K562 (cell line): ENCODE measurements around the gene KRT71. TPM values are rescaled to one million over a fixed set of nuclear protein-coding genes. Genes with fewer than 3 reads are reported as not detected.
A peak's percentile ranks its signal among the peaks of the same experiment; 100 is the strongest.

Source experiments
- ELF2 ChIP-seq: fragments of 250-450 bp; sonication (Bioruptor Pico); IDR thresholded peaks from 2 replicates; pipeline ENCODE4 v1.5.0; 2021; ENCODE audit warnings: mild to moderate bottlenecking
- L3MBTL2 ChIP-seq: fragments of 450-650 bp; IDR thresholded peaks from 2 replicates; pipeline ENCODE4 v1.6.1; 2016; ENCODE audit warnings: mild to moderate bottlenecking, moderate library complexity
- MIER1 ChIP-seq: fragments of 450-650 bp; IDR thresholded peaks from 2 replicates; pipeline ENCODE4 v1.6.1; 2016; ENCODE audit warnings: antibody characterized with exemption, mild to moderate bottlenecking, low read depth
- MYC ChIP-seq, 2 experiments: fragments of 250-450 bp in 1 of 2; sonication (Bioruptor Pico) in 1 of 2; IDR thresholded peaks; 2 replicates each; pipeline versions ENCODE4 v1.5.1 to v1.6.1; 2012 to 2021; ENCODE audit warnings: low read depth in 2 of 2, borderline replicate concordance in 1 of 2, improper control_type of control experiment in 1 of 2, low read length in 1 of 2, mild to moderate bottlenecking in 1 of 2, moderate library complexity in 1 of 2
- NBN ChIP-seq: fragments of 450-650 bp; IDR thresholded peaks from 2 replicates; pipeline ENCODE4 v1.6.1; 2016; ENCODE audit warnings: low read depth, mild to moderate bottlenecking
- NCOR1 ChIP-seq: fragments of 450-650 bp; IDR thresholded peaks from 2 replicates; pipeline ENCODE4 v1.6.1; 2016; ENCODE audit warnings: mild to moderate bottlenecking, moderate library complexity
- NFRKB ChIP-seq: fragments of 450-650 bp; IDR thresholded peaks from 2 replicates; pipeline ENCODE4 v1.6.1; 2016; ENCODE audit warnings: low read depth
- RAD21 ChIP-seq, 2 experiments: fragments of 250-450 bp in 1 of 2; fragments of 450-650 bp in 1 of 2; sonication (Bioruptor Pico) in 1 of 2; formaldehyde crosslinking in 1 of 2; IDR thresholded peaks in 1 of 2; conservative IDR thresholded peaks in 1 of 2; 2 replicates each; pipeline versions ENCODE4 v1.4.0 to v1.8.0; 2020 to 2022; ENCODE audit warnings: mild to moderate bottlenecking in 2 of 2, moderate library complexity in 1 of 2
- ZNF3 ChIP-seq: fragments of 250-450 bp; sonication (Bioruptor Pico); IDR thresholded peaks from 2 replicates; pipeline ENCODE4 v1.5.0; 2021; ENCODE audit warnings: mild to moderate bottlenecking, moderate library complexity
- polyA plus RNA-seq, 8 experiments: library from polyadenylated mRNA; depleted of rRNA in 4 of 8; stranded (reverse) in 5 of 8; unstranded in 3 of 8; fragments of >200 nt; fragmentation: Nextera tagmentation in 2 of 8; fragmentation: Illumina TruSeq in 1 of 8; extraction: Ambion mirVana in 2 of 8; extraction: Trizol in 1 of 8; gene quantifications; 2 replicates each; pipeline versions ENCODE4 v1.2.1 to v1.2.3, GENCODE V29; 2011 to 2014; ENCODE audit warnings: inconsistent platforms in 1 of 8, missing spikeins in 1 of 8
- total RNA-seq, 7 experiments: library from RNA; depleted of rRNA in 6 of 7; stranded (reverse); fragments of >200 nt in 6 of 7; fragmentation: Illumina TruSeq in 2 of 7; extraction: Trizol in 2 of 7; gene quantifications; 2 replicates each; pipeline versions ENCODE4 v1.2.1 to v1.2.3, GENCODE V29; 2011 to 2021; ENCODE audit warnings: low replicate concordance in 1 of 7
- TF ChIP-seq, protein P1 (sequence below), 2 experiments: fragments of 150-350 bp in 1 of 2; IDR thresholded peaks; 2 replicates each; pipeline ENCODE4 v1.6.1; 2012 to 2016; ENCODE audit warnings: low read depth in 2 of 2, low read length in 2 of 2, mild to moderate bottlenecking in 1 of 2, moderate library complexity in 1 of 2
- TF ChIP-seq, protein P2 (sequence below), 2 experiments: IDR thresholded peaks in 1 of 2; conservative IDR thresholded peaks in 1 of 2; 2 replicates each; pipeline ENCODE4 v1.6.1; 2016; ENCODE audit warnings: low read depth in 2 of 2, mild to moderate bottlenecking in 1 of 2, missing compliant biosample characterization in 1 of 2, missing genetic modification characterization in 1 of 2, moderate library complexity in 1 of 2
- TF ChIP-seq, protein P3 (sequence below): conservative IDR thresholded peaks from 2 replicates; pipeline ENCODE4 v1.6.1; 2011; ENCODE audit warnings: low read depth, mild to moderate bottlenecking, low read length; ENCODE audit not compliant: control insufficient read depth
- TF ChIP-seq, protein P4 (sequence below): fragments of 450-650 bp; conservative IDR thresholded peaks from 2 replicates; pipeline ENCODE4 v1.6.1; 2016; ENCODE audit warnings: missing genetic modification characterization, low read depth, mild to moderate bottlenecking, missing compliant biosample characterization, moderate library complexity
- TF ChIP-seq, protein P5 (sequence below): fragments of 450-650 bp; IDR thresholded peaks from 2 replicates; pipeline ENCODE4 v1.6.1; 2018; ENCODE audit warnings: mild to moderate bottlenecking, low read depth; ENCODE audit not compliant: partially characterized antibody
- TF ChIP-seq, protein P6 (sequence below): sonication (generic); formaldehyde crosslinking; IDR thresholded peaks from 2 replicates; pipeline ENCODE4 v1.9.0; 2022; ENCODE audit warnings: mild to moderate bottlenecking, missing genetic modification reagents

KRT71 gene
- total and polyA plus RNA-seq, 9 of the 15 experiments (the other 6 are each of a cell fraction or from before 2014, with no cell fraction given): not detected

DNA sequence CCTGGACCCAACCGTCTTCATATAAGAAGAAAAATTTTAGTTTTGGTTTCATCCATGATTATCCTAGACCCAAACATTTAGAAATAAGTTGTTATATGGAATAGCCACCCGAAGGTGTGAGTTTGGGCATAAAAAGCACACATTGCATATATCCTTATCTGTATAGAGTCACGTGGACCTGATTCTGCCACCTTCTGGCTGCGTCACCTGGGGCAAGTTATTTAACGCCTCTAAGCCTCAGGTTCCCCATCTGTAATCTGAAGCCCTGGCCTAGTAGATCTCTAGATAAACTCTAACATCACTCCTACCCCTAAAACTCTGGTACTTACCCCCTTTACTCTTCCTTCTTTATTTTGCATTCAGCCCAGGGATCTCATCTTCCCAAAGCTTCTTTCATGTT is 18.5 kb downstream of the KRT71 start (continued):
- TF ChIP-seq, protein P1, sequence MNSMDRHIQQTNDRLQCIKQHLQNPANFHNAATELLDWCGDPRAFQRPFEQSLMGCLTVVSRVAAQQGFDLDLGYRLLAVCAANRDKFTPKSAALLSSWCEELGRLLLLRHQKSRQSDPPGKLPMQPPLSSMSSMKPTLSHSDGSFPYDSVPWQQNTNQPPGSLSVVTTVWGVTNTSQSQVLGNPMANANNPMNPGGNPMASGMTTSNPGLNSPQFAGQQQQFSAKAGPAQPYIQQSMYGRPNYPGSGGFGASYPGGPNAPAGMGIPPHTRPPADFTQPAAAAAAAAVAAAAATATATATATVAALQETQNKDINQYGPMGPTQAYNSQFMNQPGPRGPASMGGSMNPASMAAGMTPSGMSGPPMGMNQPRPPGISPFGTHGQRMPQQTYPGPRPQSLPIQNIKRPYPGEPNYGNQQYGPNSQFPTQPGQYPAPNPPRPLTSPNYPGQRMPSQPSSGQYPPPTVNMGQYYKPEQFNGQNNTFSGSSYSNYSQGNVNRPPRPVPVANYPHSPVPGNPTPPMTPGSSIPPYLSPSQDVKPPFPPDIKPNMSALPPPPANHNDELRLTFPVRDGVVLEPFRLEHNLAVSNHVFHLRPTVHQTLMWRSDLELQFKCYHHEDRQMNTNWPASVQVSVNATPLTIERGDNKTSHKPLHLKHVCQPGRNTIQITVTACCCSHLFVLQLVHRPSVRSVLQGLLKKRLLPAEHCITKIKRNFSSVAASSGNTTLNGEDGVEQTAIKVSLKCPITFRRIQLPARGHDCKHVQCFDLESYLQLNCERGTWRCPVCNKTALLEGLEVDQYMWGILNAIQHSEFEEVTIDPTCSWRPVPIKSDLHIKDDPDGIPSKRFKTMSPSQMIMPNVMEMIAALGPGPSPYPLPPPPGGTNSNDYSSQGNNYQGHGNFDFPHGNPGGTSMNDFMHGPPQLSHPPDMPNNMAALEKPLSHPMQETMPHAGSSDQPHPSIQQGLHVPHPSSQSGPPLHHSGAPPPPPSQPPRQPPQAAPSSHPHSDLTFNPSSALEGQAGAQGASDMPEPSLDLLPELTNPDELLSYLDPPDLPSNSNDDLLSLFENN (IDR thresholded peaks at IDR 0.05; ENCODE audit: low read depth in 2 of 2, low read length in 2 of 2): no peak
- TF ChIP-seq, protein P2, sequence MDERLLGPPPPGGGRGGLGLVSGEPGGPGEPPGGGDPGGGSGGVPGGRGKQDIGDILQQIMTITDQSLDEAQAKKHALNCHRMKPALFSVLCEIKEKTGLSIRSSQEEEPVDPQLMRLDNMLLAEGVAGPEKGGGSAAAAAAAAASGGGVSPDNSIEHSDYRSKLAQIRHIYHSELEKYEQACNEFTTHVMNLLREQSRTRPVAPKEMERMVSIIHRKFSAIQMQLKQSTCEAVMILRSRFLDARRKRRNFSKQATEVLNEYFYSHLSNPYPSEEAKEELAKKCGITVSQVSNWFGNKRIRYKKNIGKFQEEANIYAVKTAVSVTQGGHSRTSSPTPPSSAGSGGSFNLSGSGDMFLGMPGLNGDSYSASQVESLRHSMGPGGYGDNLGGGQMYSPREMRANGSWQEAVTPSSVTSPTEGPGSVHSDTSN (CRISPR knock-in tag; IDR thresholded peaks at IDR 0.05; ENCODE audit: low read depth): no peak
- TF ChIP-seq, protein P2 (tag; conservative IDR thresholded peaks at IDR 0.05; ENCODE audit: low read depth): no peak
- TF ChIP-seq ELF2 (CRISPR knock-in tag): no peak
- TF ChIP-seq, protein P3, sequence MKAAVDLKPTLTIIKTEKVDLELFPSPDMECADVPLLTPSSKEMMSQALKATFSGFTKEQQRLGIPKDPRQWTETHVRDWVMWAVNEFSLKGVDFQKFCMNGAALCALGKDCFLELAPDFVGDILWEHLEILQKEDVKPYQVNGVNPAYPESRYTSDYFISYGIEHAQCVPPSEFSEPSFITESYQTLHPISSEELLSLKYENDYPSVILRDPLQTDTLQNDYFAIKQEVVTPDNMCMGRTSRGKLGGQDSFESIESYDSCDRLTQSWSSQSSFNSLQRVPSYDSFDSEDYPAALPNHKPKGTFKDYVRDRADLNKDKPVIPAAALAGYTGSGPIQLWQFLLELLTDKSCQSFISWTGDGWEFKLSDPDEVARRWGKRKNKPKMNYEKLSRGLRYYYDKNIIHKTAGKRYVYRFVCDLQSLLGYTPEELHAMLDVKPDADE: no peak
- TF ChIP-seq NBN: no peak
- no peak for TF ChIP-seq NFRKB
- TF ChIP-seq, protein P4, sequence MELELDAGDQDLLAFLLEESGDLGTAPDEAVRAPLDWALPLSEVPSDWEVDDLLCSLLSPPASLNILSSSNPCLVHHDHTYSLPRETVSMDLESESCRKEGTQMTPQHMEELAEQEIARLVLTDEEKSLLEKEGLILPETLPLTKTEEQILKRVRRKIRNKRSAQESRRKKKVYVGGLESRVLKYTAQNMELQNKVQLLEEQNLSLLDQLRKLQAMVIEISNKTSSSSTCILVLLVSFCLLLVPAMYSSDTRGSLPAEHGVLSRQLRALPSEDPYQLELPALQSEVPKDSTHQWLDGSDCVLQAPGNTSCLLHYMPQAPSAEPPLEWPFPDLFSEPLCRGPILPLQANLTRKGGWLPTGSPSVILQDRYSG (tag): no peak
- TF ChIP-seq MIER1: no peak
- peak; percentile 39; the same call in 1 of the 2 replicates for TF ChIP-seq MYC (IDR thresholded peaks at IDR 0.05; ENCODE audit: low read depth, low read length)
- no peak for TF ChIP-seq MYC (CRISPR knock-in tag; IDR thresholded peaks at IDR 0.05; ENCODE audit: borderline replicate concordance, low read depth)
- no peak for TF ChIP-seq NCOR1
- TF ChIP-seq, protein P5, sequence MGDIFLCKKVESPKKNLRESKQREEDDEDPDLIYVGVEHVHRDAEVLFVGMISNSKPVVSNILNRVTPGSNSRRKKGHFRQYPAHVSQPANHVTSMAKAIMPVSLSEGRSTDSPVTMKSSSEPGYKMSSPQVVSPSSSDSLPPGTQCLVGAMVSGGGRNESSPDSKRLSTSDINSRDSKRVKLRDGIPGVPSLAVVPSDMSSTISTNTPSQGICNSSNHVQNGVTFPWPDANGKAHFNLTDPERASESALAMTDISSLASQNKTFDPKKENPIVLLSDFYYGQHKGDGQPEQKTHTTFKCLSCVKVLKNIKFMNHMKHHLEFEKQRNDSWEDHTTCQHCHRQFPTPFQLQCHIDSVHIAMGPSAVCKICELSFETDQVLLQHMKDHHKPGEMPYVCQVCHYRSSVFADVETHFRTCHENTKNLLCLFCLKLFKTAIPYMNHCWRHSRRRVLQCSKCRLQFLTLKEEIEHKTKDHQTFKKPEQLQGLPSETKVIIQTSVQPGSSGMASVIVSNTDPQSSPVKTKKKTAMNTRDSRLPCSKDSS: no peak
- TF ChIP-seq RAD21 (CRISPR knock-in tag; conservative IDR thresholded peaks at IDR 0.05 in 1 of 2, IDR thresholded peaks at IDR 0.05 in 1 of 2): peak in 1 of 2 experiments; percentile 28; a peak in 2 of 4 replicates
- 0 out of 2 replicates have a peak, but pooled peaks have one; percentile 17 for TF ChIP-seq L3MBTL2
- TF ChIP-seq ZNF3 (CRISPR knock-in tag): no peak
- TF ChIP-seq, protein P6, sequence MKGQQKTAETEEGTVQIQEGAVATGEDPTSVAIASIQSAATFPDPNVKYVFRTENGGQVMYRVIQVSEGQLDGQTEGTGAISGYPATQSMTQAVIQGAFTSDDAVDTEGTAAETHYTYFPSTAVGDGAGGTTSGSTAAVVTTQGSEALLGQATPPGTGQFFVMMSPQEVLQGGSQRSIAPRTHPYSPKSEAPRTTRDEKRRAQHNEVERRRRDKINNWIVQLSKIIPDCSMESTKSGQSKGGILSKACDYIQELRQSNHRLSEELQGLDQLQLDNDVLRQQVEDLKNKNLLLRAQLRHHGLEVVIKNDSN (CRISPR knock-in tag): peak; percentile 52
